Endothelial cell of umbilical vein (primary cell): ENCODE measurements around the gene PKN2. TPM values are rescaled to one million over a fixed set of nuclear protein-coding genes. Genes with fewer than 3 reads are reported as not detected.

Source experiments
- BruUV-seq: library from RNA; stranded (reverse); fragments of 400-500 nt; replicated peaks from 2 replicates; lab custom pipeline; 2021; lab: Mats Ljungman, UMichigan
- CTCF ChIA-PET: fragments of 300-600, 350-600 bp; sonication (Branson Sonifier 250); formaldehyde crosslinking; loops from one replicate; lab custom pipeline; 2021; ENCODE audit warnings: antibody characterized with exemption, inconsistent platforms; lab: Charles Lee
- POLR2A ChIA-PET: fragments of 300-600, 350-600 bp; sonication (Branson Sonifier 250); formaldehyde crosslinking; loops from one replicate; lab custom pipeline; 2021; ENCODE audit warnings: antibody characterized with exemption, inconsistent platforms; lab: Charles Lee
- DNase-seq: peaks from one replicate; pipeline ENCODE4 v3.0.0-alpha.2; 2011; ENCODE audit warnings: low read depth, low spot score
- FAIRE-seq: peaks from 2 replicates; lab custom pipeline; 2011; peaks lifted over from hg19 to GRCh38; lab: Jason Lieb, UNC
- H2AFZ ChIP-seq: 2 replicates; pipeline ENCODE4 v1.6.0; 2012; ENCODE audit warnings: low read depth, low read length, control low read depth, inconsistent platforms
- H3K27ac ChIP-seq: 2 replicates; pipeline ENCODE4 v1.5.1; 2011; ENCODE audit warnings: low read depth, mild to moderate bottlenecking, control low read depth, low read length, moderate library complexity; ENCODE audit not compliant: insufficient read depth
- H3K27me3 ChIP-seq, 2 experiments: 2 replicates each; pipeline versions ENCODE4 v1.6.0 to v1.6.1; 2011; ENCODE audit warnings: low read length in 2 of 2, mixed read lengths in 1 of 2; ENCODE audit not compliant: control insufficient read depth in 2 of 2, insufficient read depth in 2 of 2
- H3K36me3 ChIP-seq, 2 experiments: 2 replicates in 1 of 2; 3 replicates in 1 of 2; pipeline ENCODE4 v1.5.1; 2011; ENCODE audit warnings: low read length in 2 of 2, mild to moderate bottlenecking in 1 of 2, moderate library complexity in 1 of 2; ENCODE audit not compliant: control insufficient read depth in 2 of 2, insufficient read depth in 2 of 2; ENCODE audit errors: extremely low read depth in 1 of 2
- H3K4me1 ChIP-seq: 3 replicates; pipeline ENCODE4 v1.5.1; 2011; ENCODE audit warnings: mild to moderate bottlenecking, low read length; ENCODE audit not compliant: control insufficient read depth, insufficient read depth; ENCODE audit errors: extremely low read depth
- H3K4me2 ChIP-seq: 2 replicates; pipeline ENCODE4 v1.6.1; 2011; ENCODE audit warnings: low read length, control low read depth, mixed read lengths; ENCODE audit not compliant: insufficient read depth
- H3K4me3 ChIP-seq, 3 experiments: fragments of 200-600 bp in 1 of 3; sonication (generic), shearing (Covaris generic) in 1 of 3; replicated peaks in 1 of 3; 2 replicates each; pipeline ENCODE4 v1.5.1; 2011 to 2016; ENCODE audit warnings: control low read depth in 3 of 3, low read length in 3 of 3, mild to moderate bottlenecking in 2 of 3, inconsistent platforms in 1 of 3, low read depth in 1 of 3, moderate library complexity in 1 of 3; ENCODE audit not compliant: insufficient read depth in 1 of 3
- H3K79me2 ChIP-seq: 2 replicates; pipeline ENCODE4 v1.6.0; 2012; ENCODE audit warnings: low read length, inconsistent platforms; ENCODE audit not compliant: control insufficient read depth, insufficient read depth
- H3K9ac ChIP-seq: replicated peaks from 2 replicates; pipeline ENCODE3; 2011; ENCODE audit warnings: low read length, control low read depth; ENCODE audit not compliant: insufficient read depth; ENCODE audit errors: extremely low read depth
- H3K9me1 ChIP-seq: replicated peaks from 3 replicates; pipeline ENCODE4 v1.6.0; 2011; ENCODE audit warnings: mild to moderate bottlenecking, low read length; ENCODE audit not compliant: control insufficient read depth, insufficient read depth; ENCODE audit errors: extremely low read depth
- H3K9me3 ChIP-seq: replicated peaks from 2 replicates; pipeline ENCODE4 v1.5.1; 2012; ENCODE audit warnings: low read length, inconsistent platforms; ENCODE audit not compliant: control insufficient read depth, insufficient read depth
- H4K20me1 ChIP-seq: replicated peaks from 2 replicates; pipeline ENCODE3; 2011; ENCODE audit warnings: mild to moderate bottlenecking, low read length; ENCODE audit not compliant: control insufficient read depth, insufficient read depth; ENCODE audit errors: extremely low read depth
- CTCF ChIP-seq, 2 donors: IDR thresholded peaks; 1 replicate in 1 of 2; 2 replicates in 1 of 2; pipeline ENCODE4 v1.5.1; 2011; ENCODE audit warnings: low read length in 2 of 2, mild to moderate bottlenecking in 2 of 2, moderate library complexity in 2 of 2, control low read depth in 1 of 2, inconsistent platforms in 1 of 2, low read depth in 1 of 2; ENCODE audit not compliant: insufficient read depth in 1 of 2; ENCODE audit errors: extremely low read depth in 1 of 2
- EZH2 ChIP-seq: IDR thresholded peaks from 2 replicates; pipeline ENCODE4 v1.6.1; 2012; ENCODE audit warnings: borderline replicate concordance, low read depth, mild to moderate bottlenecking, moderate library complexity, low read length, inconsistent platforms; ENCODE audit not compliant: severe bottlenecking
- FOS ChIP-seq: IDR thresholded peaks from 2 replicates; pipeline ENCODE4 v1.6.1; 2011; ENCODE audit warnings: mild to moderate bottlenecking, low read length, moderate library complexity, borderline replicate concordance; ENCODE audit not compliant: insufficient read depth
- GATA2 ChIP-seq: IDR thresholded peaks from 2 replicates; pipeline ENCODE4 v1.7.0; 2011; ENCODE audit warnings: low read depth, mild to moderate bottlenecking, moderate library complexity, mixed read lengths, low read length; ENCODE audit not compliant: insufficient read length, insufficient read depth
- JUN ChIP-seq: IDR thresholded peaks from 2 replicates; pipeline ENCODE4 v1.6.1; 2011; ENCODE audit warnings: borderline replicate concordance, low read depth; ENCODE audit not compliant: insufficient read length, insufficient read depth
- MAX ChIP-seq: IDR thresholded peaks from 2 replicates; pipeline ENCODE4 v1.6.1; 2011; ENCODE audit not compliant: insufficient read depth, insufficient read length
- MYC ChIP-seq: IDR thresholded peaks from one replicate; pipeline ENCODE4 v1.6.1; 2011; ENCODE audit warnings: mild to moderate bottlenecking, low read depth, low read length
- POLR2A ChIP-seq: IDR thresholded peaks from 2 replicates; pipeline ENCODE4 v1.6.1; 2012; ENCODE audit warnings: low read depth, mild to moderate bottlenecking, control low read depth, low read length
- POLR2AphosphoS5 ChIP-seq: IDR thresholded peaks from 2 replicates; pipeline ENCODE4 v1.6.1; 2012; ENCODE audit warnings: low read depth, mild to moderate bottlenecking, control low read depth, low read length, moderate library complexity; ENCODE audit not compliant: insufficient read depth
- dilution Hi-C: fragments of 300-500 bp; cut with MboI; formaldehyde crosslinking; loops from one replicate; pipeline ENCODE4 v1.15.0; 2019; ENCODE audit warnings: low sequenced_read_pairs; ENCODE audit not compliant: extremely low pct_ligation_motif_present
- intact Hi-C: fragments of 100-400 bp; cut with micrococcal nuclease; formaldehyde crosslinking; loops from one replicate; pipeline ENCODE4 v1.10.0; 2022
- polyA plus RNA-seq, 4 experiments: library from polyadenylated mRNA; depleted of rRNA in 3 of 4; stranded (reverse) in 3 of 4; unstranded in 1 of 4; fragments of >200 nt; gene quantifications; 2 replicates each; pipeline versions ENCODE4 v1.2.1 to v1.2.3, GENCODE V29; 2011 to 2012; ENCODE audit warnings: missing spikeins in 1 of 4
- total RNA-seq: library from RNA; stranded (reverse); gene quantifications from 2 replicates; pipeline ENCODE4 v1.2.3, GENCODE V29; 2021

The PKN2 gene
- total and polyA plus RNA-seq, 2 donors (not counting 3 experiments of a cell fraction or from before 2014, with no cell fraction given): 11.5 to 47.3 TPM

- H2AFZ ChIP-seq: no peak overlapping the region
- dilution Hi-C loops (no loop called here), intact Hi-C loops (no loop called here)
- no peaks in the 10 kb centered on the region for H3K79me2 ChIP-seq
- H3K4me3 ChIP-seq: no peak overlapping the region
- DNase-seq: no peak
- no peak for FAIRE-seq
- no peaks in the 10 kb centered on the region for H4K20me1 ChIP-seq
- no peaks in the 10 kb centered on the region for H3K9me3 ChIP-seq
- CTCF ChIA-PET: interaction anchor here (1.2 to 1.3 kb wide), 2 partner anchors 12 to 15 kb away, joined by 3 to 4 read pairs; no protein-coding TSS in a partner anchor
- no TSS peak for BruUV-seq
- TF ChIP-seq EZH2 (no peak), MAX (no peak), POLR2A (no peak), POLR2AphosphoS5 (no peak), GATA2 (no peak)
- H3K27me3 ChIP-seq: no peaks in the 10 kb centered on the region
- no peak overlapping the region for H3K9ac ChIP-seq
- H3K9me1 ChIP-seq: no peaks in the 10 kb centered on the region
- H3K4me1 ChIP-seq: no peaks in the 10 kb centered on the region
- no peak overlapping the region for H3K27ac ChIP-seq
- H3K4me2 ChIP-seq: no peak overlapping the region
- H3K36me3 ChIP-seq: peaks cover 0 to 5% of the 10 kb centered on the region in 2 experiments
- POLR2A ChIA-PET: no interaction called here
Observed at GRCh38 chr1:88779880-88780279, 95.8 kb downstream of the PKN2 start.

DNA sequence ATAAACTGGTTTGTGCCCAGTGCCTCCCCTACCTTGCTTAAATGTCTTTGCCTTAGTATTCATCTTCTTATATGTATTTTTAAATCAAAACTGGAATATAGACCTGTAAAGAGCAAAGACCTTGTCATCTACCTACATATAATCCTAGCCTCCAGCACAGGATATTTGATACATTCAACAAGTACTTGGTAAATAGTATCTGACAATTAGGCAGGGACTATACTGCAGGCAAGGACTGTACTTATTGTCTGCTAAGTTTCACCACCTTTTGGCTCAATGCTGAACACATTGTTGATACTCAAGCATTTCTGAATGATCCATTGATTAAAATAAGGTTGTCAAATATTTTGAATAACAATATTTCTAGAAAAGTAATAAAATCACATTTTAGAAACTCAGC is 96.4 kb downstream of the PKN2 start:
- intact Hi-C loops: no loop called here

More for the DNA sequence above, 96.4 kb downstream of the PKN2 start:
- H3K79me2 ChIP-seq: no peaks in the 10 kb centered on the region
- dilution Hi-C loops: no loop called here
- no peaks in the 10 kb centered on the region for H3K4me1 ChIP-seq
- H2AFZ ChIP-seq: no peak overlapping the region
- TF ChIP-seq CTCF (IDR thresholded peaks at IDR 0.05; ENCODE audit: extremely low read depth in 1 of 2, insufficient read depth in 1 of 2, low read depth in 1 of 2, low read length in 2 of 2) (no peak), MYC (no peak), POLR2A (no peak), JUN (no peak), FOS (no peak), EZH2 (no peak), POLR2AphosphoS5 (no peak), GATA2 (no peak), MAX (no peak)
- H3K9ac ChIP-seq: no peak overlapping the region
- no peak overlapping the region for H3K4me3 ChIP-seq
- ChIA-PET POLR2A (no interaction called here), CTCF (interaction anchor here (1.2 to 1.3 kb wide), 2 partner anchors 13 to 15 kb away, joined by 3 to 4 read pairs; no protein-coding TSS in a partner anchor)
- H3K27me3 ChIP-seq: no peaks in the 10 kb centered on the region
- H4K20me1 ChIP-seq: no peaks in the 10 kb centered on the region
- no TSS peak for BruUV-seq
- DNase-seq (no peak), FAIRE-seq (no peak)
- no peaks in the 10 kb centered on the region for H3K9me1 ChIP-seq
- peaks cover 0 to 10% of the 10 kb centered on the region in 2 experiments for H3K36me3 ChIP-seq
- no peaks in the 10 kb centered on the region for H3K9me3 ChIP-seq
- no peak overlapping the region for H3K4me2 ChIP-seq
- H3K27ac ChIP-seq: no peak overlapping the region
